Activated CD4-positive, alpha-beta T cell treated with anti-CD3 and anti-CD28 coated beads, Interleukin-2, amount 10 ng/mL, durations not matched to agents 7 days and 5 days (primary cell): ENCODE measurements around the gene HS6ST3. TPM values are rescaled to one million over a fixed set of nuclear protein-coding genes. Genes with fewer than 3 reads are reported as not detected.

Experiments used
- CTCF ChIA-PET: fragments of 350-600 bp; sonication (Branson Sonifier 250); formaldehyde crosslinking; loops from one replicate; lab custom pipeline; 2021; ENCODE audit warnings: antibody characterized with exemption; lab: Charles Lee
- POLR2A ChIA-PET: fragments of 350-600 bp; sonication (Branson Sonifier 250); formaldehyde crosslinking; loops from one replicate; lab custom pipeline; 2021; ENCODE audit warnings: antibody characterized with exemption; lab: Charles Lee
- DNase-seq: peaks from one replicate; pipeline ENCODE4 v3.0.0-alpha.2; 2020
- H3K27ac Mint-ChIP-seq: one replicate; pipeline ENCODE4 v1.8.0; 2021; ENCODE audit warnings: mild to moderate bottlenecking, moderate library complexity, mixed read lengths
- H3K27me3 Mint-ChIP-seq: one replicate; pipeline ENCODE4 v1.8.0; 2021; ENCODE audit warnings: mixed read lengths
- H3K36me3 Mint-ChIP-seq: one replicate; pipeline ENCODE4 v1.8.0; 2021; ENCODE audit warnings: low read depth, mixed read lengths
- H3K4me1 Mint-ChIP-seq: one replicate; pipeline ENCODE4 v1.8.0; 2021; ENCODE audit warnings: mixed read lengths
- H3K4me3 Mint-ChIP-seq: one replicate; pipeline ENCODE4 v1.8.0; 2021; ENCODE audit warnings: mild to moderate bottlenecking, moderate library complexity, mixed read lengths
- H3K9me3 Mint-ChIP-seq: one replicate; pipeline ENCODE4 v1.8.0; 2021; ENCODE audit warnings: mixed read lengths
- total RNA-seq, 2 experiments: library from RNA; stranded (reverse); gene quantifications; one replicate each; pipeline ENCODE4 v1.2.3, GENCODE V29; 2021

Gene HS6ST3
- total RNA-seq, 2 experiments from 2014 or later: not detected

DNA sequence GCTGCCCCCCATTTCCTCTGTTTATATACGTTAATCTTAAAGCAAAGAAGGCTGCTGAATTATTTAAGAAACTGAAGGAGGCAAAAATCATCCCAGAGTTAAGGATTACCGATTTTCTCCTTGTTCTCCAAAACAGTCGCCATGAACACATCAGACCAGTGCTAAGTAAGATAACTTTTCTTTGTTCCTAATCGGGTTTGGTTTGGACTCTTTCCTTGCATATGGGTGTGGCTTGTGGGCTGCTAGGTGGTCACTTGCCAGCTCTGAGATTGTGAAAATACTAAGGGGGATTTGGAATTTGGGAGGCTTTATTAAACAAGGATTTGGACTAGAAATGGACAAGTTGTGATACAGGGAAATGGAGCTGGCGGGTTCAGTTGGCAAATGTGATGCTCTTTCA, 692.3 kb downstream of the HS6ST3 start:
- Mint-ChIP-seq H3K27ac (no peak overlapping the region), H3K27me3 (no peaks in the 10 kb centered on the region), H3K4me3 (no peak overlapping the region), H3K36me3 (no peaks in the 10 kb centered on the region), H3K4me1 (no peaks in the 10 kb centered on the region), H3K9me3 (peaks cover 2% of the 10 kb centered on the region)
- ChIA-PET POLR2A (no interaction called here), CTCF (no interaction called here)
- DNase-seq: no peak

DNA sequence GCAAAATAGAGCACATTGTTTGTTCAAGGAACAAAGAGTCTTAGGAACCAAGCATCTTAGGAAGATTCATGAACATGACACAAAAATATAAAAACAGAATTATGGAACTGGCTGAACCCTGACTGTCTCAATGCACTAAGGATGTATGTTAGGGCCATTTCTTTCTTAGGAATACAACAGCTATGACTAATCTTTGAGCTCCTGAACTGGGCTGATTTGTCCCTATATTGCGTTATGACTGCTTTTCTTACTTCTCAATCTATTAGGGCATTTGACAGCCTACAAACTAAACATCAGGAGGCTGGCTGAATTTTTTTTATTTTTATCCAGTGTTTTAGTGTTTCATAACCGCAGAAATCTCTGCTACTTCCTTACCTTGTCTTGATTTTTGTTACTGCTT, 693.1 kb downstream of the HS6ST3 start:
- no peaks in the 10 kb centered on the region for H3K4me1 Mint-ChIP-seq
- no peak overlapping the region for H3K4me3 Mint-ChIP-seq
- no peaks in the 10 kb centered on the region for H3K27me3 Mint-ChIP-seq
- no peak for DNase-seq
- ChIA-PET CTCF (interaction anchor here (0.6 kb wide), 1 partner anchor 566 kb away, joined by 3 read pairs; no protein-coding TSS in a partner anchor), POLR2A (no interaction called here)
- H3K36me3 Mint-ChIP-seq: no peaks in the 10 kb centered on the region
- peaks cover 2% of the 10 kb centered on the region for H3K9me3 Mint-ChIP-seq
- no peak overlapping the region for H3K27ac Mint-ChIP-seq

DNA sequence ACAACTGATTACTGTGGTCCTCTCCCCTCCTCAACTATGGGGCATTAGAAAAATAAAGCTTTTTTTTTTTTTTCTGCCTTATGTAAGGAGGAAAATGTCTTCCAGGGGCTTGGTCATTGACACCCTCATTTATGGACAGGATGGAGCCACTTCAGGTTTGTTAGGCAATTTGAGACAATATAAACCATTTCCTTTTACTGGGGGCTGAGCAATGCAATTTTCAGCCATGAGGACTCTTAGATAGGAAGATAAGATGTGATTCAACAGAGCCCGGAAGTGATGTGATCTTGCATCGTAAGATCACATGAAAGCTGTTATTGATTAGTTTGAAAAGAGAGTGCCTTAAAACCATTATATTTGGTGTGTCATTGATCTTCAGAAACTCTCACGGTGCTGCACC, 693.6 kb downstream of the HS6ST3 start:
- CTCF ChIA-PET: interaction anchor here (0.6 kb wide), 1 partner anchor 565 kb away, joined by 3 read pairs; no protein-coding TSS in a partner anchor
- Mint-ChIP-seq H3K36me3 (no peaks in the 10 kb centered on the region), H3K4me3 (no peak overlapping the region), H3K9me3 (peaks cover 2% of the 10 kb centered on the region), H3K4me1 (no peaks in the 10 kb centered on the region), H3K27ac (no peak overlapping the region), H3K27me3 (no peaks in the 10 kb centered on the region)
- DNase-seq: no peak
- POLR2A ChIA-PET: no interaction called here

DNA sequence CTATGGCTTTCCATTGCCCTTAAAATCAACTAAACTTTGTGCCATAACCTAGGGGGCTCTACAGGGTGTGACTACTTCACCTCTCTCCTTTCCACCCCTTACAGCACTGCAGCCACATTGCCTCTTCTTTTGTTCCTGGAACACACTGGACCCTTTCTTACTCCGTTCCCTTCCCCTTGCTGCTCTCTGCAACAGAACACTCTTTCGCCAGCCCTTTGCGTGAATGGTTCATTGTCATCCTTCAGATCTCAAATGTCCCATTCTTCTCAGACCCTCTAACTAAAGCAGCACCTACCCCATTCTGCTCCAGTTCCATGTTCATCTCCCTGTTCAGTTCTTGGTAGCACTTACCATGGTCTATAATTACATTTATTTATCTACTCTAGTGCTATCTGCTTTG, 696.1 kb downstream of the HS6ST3 start:
- no peaks in the 10 kb centered on the region for H3K27me3 Mint-ChIP-seq
- H3K4me3 Mint-ChIP-seq: no peak overlapping the region
- H3K27ac Mint-ChIP-seq: no peak overlapping the region
- peaks cover 1% of the 10 kb centered on the region for H3K9me3 Mint-ChIP-seq
- ChIA-PET POLR2A (no interaction called here), CTCF (no interaction called here)
- no peak for DNase-seq
- no peaks in the 10 kb centered on the region for H3K4me1 Mint-ChIP-seq
- H3K36me3 Mint-ChIP-seq: no peaks in the 10 kb centered on the region

DNA sequence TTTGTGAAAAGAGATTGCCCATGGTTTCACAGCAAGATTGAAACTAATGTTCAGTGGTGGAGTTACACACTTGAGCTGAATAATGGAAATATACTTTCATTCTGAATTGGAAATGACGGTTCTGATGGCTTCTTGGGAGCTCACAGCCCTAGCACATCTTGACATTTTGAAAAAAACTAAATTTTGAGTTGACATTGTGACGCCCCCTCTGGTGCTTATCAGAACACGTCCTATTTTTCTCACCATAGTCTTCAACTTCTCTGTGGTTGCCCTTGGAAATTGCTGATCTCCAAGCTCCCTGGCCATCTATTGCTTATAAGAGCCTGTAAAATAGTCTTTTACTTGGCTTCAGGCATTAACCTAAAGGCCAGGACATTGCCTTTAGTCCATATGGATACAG, 702.3 kb downstream of the HS6ST3 start:
- H3K36me3 Mint-ChIP-seq: no peaks in the 10 kb centered on the region
- H3K4me1 Mint-ChIP-seq: no peaks in the 10 kb centered on the region
- H3K27ac Mint-ChIP-seq: no peak overlapping the region
- H3K9me3 Mint-ChIP-seq: peaks cover 4% of the 10 kb centered on the region
- ChIA-PET POLR2A (no interaction called here), CTCF (no interaction called here)
- H3K27me3 Mint-ChIP-seq: no peaks in the 10 kb centered on the region
- DNase-seq: no peak
- no peak overlapping the region for H3K4me3 Mint-ChIP-seq

DNA sequence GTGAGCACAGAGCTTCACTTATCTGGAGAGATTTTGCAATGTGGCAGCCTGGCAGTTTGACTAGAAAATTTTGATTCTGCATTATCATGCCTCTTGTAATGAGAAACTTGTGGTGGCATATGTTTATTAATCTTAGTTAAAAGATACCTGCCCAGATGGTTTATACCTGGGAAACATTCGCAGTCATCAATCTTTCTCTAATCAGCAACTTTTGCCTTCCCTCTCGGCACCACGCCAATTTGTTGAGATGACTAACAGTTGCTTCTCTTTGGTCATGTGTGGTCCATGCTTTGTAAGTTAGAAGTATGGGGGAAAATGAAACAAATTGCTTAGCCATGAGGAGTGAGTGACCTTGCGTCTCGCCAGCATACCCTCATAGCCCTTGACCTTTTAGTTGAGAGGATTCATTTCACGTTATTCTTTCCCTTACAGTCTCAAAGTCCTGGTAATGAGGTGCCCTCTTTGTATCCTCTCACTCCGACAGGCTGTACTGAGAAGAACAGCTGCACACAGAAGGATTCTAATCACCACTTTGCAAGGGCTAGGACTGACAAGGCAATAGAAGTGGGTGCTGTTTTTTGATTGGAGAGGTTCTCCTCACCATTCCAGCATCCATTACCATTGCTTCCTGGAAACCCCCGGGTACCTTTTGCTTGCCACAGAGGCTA, 703.0 kb downstream of the HS6ST3 start:
- Mint-ChIP-seq H3K4me3 (no peak overlapping the region), H3K4me1 (no peaks in the 10 kb centered on the region), H3K27ac (no peak overlapping the region), H3K27me3 (no peaks in the 10 kb centered on the region), H3K9me3 (peaks cover 4% of the 10 kb centered on the region), H3K36me3 (no peaks in the 10 kb centered on the region)
- CTCF ChIA-PET: no interaction called here
- POLR2A ChIA-PET: no interaction called here
- DNase-seq: no peak

DNA sequence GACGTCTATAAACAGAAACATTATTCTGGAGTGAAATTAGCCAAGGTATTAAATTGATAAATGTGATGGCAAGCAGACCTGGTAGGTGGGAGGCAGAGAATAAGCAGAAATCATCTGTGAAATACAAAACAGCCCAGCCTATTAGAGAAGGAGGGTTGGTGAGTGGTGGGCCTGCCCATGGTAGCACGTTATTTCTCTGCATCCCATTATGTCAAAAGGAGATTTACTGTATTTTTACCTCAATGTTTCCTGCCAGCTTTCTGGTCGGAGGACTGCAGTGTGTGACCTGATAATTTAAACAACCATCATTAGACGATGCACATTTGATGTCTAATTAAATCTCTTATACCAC, 703.5 kb downstream of the HS6ST3 start:
- DNase-seq: no peak
- CTCF ChIA-PET: no interaction called here
- Mint-ChIP-seq H3K27me3 (no peaks in the 10 kb centered on the region), H3K4me3 (no peak overlapping the region), H3K36me3 (no peaks in the 10 kb centered on the region), H3K27ac (no peak overlapping the region), H3K9me3 (peaks cover 4% of the 10 kb centered on the region), H3K4me1 (no peaks in the 10 kb centered on the region)
- POLR2A ChIA-PET: no interaction called here

DNA sequence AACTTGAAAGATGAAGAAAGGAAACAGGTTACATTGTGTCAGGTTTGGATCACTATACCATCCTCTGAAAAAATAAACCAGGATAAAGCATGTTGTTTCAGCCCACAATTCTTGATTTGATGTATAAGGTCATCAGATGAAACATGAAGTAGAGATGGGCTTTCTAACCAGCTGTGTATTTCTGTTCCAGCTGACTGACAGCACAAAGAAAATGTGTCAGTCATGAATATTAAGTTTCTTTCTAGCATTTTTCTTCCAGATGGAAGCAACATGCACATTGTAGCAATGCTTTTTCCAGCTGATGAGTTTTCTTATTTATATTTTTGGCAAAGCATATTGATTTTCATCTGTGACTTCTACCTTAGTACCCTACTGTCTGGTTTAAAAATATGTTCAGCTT, 704.8 kb downstream of the HS6ST3 start:
- Mint-ChIP-seq H3K9me3 (peaks cover 4% of the 10 kb centered on the region), H3K36me3 (no peaks in the 10 kb centered on the region), H3K27me3 (no peaks in the 10 kb centered on the region), H3K4me1 (no peaks in the 10 kb centered on the region), H3K27ac (no peak overlapping the region), H3K4me3 (no peak overlapping the region)
- ChIA-PET POLR2A (no interaction called here), CTCF (no interaction called here)
- DNase-seq: no peak

DNA sequence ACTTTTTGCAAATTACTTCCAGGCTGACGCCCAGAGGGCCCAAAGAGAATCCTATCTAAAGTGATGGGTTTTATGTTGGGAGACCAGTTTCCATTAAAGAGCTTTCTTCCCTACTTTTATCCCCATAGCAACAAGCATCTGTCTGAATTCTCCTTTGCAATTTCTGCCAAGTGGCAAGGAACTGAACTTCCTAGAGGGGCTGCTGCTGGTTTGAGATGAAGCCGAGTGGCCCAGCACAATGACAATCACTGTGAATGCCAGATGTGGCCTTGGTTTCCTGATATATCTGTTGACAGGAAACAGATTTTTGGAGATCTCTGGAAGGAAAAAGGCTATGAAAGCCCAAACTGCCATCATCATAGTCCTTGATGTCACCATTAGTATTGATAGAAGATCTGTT, 705.8 kb downstream of the HS6ST3 start:
- CTCF ChIA-PET: no interaction called here
- H3K27me3 Mint-ChIP-seq: no peaks in the 10 kb centered on the region
- no peaks in the 10 kb centered on the region for H3K4me1 Mint-ChIP-seq
- H3K9me3 Mint-ChIP-seq: peaks cover 4% of the 10 kb centered on the region
- no peak overlapping the region for H3K27ac Mint-ChIP-seq
- POLR2A ChIA-PET: no interaction called here
- DNase-seq: no peak
- no peaks in the 10 kb centered on the region for H3K36me3 Mint-ChIP-seq
- no peak overlapping the region for H3K4me3 Mint-ChIP-seq

DNA sequence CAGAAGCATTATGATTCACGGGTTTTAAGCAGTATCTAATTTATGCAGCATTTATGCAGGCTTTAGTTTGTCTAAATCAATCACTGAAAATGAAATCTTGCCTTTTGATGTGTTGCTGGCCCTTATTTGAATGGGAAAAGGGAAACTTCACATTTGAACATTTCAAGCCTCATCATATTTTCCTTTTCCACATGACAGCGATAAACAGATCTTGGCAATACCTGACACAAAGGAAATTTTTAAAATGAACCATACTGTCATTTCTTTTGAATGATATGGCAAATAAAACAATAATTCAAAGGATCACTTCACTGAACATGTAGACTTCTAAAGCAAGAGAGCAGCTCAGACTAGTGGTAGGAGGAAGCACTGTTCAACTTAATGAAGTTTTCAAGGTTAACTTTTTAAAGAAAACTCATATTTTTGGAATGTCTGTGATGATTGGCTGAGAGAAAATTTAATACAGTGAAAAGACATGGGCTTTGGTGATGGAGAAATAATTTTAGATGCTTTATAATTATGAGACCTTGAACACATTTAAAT, 706.3 kb downstream of the HS6ST3 start:
- DNase-seq: no peak
- no peaks in the 10 kb centered on the region for H3K27me3 Mint-ChIP-seq
- POLR2A ChIA-PET: no interaction called here
- CTCF ChIA-PET: no interaction called here
- no peak overlapping the region for H3K27ac Mint-ChIP-seq
- H3K4me1 Mint-ChIP-seq: no peaks in the 10 kb centered on the region
- H3K36me3 Mint-ChIP-seq: no peaks in the 10 kb centered on the region
- peaks cover 1% of the 10 kb centered on the region for H3K9me3 Mint-ChIP-seq
- no peak overlapping the region for H3K4me3 Mint-ChIP-seq

DNA sequence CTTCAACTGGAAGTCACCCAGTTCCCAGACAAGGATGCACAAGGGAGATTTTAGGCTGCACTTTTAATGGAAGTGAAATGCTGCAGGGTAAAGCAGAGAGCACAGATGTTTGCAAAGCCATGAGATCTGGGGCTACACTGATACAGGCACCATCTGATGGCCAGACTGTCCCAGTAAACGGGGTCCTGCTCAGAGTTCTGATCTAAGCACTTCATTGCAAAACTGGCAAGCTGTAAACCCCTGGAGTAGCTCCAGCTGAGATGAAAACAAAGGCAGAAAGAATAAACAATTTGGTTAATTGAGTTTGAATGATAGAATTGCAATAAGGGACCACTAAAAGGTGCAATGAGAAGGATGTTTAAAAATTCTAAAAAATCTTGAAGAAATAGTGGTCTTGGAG, 707.2 kb downstream of the HS6ST3 start:
- H3K4me1 Mint-ChIP-seq: no peaks in the 10 kb centered on the region
- CTCF ChIA-PET: no interaction called here
- POLR2A ChIA-PET: no interaction called here

DNA sequence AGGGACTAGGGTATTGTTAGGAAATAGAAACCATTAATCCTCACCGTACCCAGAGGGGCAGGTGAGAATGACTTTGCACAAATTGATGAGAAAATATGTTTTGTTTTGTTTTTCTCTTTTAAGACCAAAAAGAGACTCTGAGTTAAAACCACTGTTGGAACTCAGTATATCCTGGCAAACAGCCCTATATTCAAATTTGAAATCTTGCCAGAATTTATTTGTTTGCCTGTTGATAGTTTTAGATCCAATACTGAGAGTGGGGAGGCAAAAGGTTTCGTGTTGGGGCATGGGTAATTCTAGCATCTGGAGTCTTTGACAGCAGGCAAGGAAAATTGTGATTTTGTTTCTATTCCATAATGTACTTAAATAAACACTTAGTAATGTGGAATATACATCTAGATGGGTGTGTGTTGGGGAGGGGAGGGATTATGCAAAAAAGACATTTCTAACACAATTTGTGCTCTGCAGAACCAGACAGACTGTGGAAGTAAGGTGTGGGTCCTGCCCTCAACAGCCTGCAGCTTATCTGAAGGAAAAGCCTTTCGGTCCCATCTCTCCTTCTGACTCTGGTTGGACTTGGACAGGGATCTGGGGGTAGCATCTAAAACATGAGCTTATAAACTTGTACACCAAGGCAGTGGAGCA, 713.7 kb downstream of the HS6ST3 start:
- DNase-seq: no peak
- Mint-ChIP-seq H3K9me3 (peaks cover 2% of the 10 kb centered on the region), H3K36me3 (no peaks in the 10 kb centered on the region), H3K4me3 (no peak overlapping the region), H3K27ac (no peak overlapping the region), H3K4me1 (no peaks in the 10 kb centered on the region), H3K27me3 (no peaks in the 10 kb centered on the region)
- ChIA-PET POLR2A (no interaction called here), CTCF (no interaction called here)

More for the DNA sequence above, 707.2 kb downstream of the HS6ST3 start:
- H3K27me3 Mint-ChIP-seq: no peaks in the 10 kb centered on the region
- no peaks in the 10 kb centered on the region for H3K36me3 Mint-ChIP-seq
- no peak overlapping the region for H3K4me3 Mint-ChIP-seq
- no peaks in the 10 kb centered on the region for H3K9me3 Mint-ChIP-seq
- DNase-seq: no peak
- H3K27ac Mint-ChIP-seq: no peak overlapping the region

DNA sequence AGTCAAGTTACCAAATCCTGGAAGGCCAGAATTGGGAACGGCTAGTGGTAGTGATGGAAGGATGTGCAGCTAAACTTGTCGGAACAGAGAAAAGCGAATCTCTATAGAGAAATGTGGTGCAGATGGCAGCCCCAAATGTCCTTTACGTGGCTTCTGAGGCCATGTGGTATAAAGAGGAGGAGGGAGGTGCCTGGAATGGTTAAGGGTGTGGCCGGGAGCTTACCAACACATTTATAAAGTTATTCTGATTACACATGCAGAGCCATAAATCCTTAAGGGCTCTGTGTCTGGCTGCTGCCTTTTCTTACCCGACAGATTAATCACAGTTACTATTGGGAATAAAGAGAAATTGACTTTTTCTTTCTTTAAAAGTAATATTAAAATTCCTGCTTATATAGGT, 714.3 kb downstream of the HS6ST3 start:
- Mint-ChIP-seq H3K9me3 (peaks cover 2% of the 10 kb centered on the region), H3K27me3 (no peaks in the 10 kb centered on the region), H3K4me1 (no peaks in the 10 kb centered on the region), H3K36me3 (no peaks in the 10 kb centered on the region), H3K4me3 (no peak overlapping the region), H3K27ac (no peak overlapping the region)
- ChIA-PET CTCF (no interaction called here), POLR2A (no interaction called here)
- no peak for DNase-seq

DNA sequence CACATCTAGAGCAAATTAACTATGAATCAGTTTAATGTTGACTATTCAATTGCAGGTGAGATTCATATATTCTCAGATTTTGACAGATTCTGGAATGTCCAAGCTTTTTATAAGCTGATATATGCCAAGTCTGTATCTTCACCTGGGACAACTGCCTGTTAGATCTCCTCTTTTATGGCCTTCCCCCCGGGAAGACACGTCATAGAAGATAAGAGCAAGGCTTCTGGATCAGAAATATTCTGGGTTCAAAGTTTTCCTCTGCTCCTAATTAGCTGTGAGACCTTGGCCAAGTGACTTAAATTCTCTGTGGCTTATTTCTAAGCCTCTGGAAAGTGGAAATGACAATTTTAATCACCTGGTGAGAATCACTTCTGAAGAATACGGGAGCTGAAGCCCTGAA, 716.8 kb downstream of the HS6ST3 start:
- POLR2A ChIA-PET: no interaction called here

More for the DNA sequence above, 716.8 kb downstream of the HS6ST3 start:
- no peaks in the 10 kb centered on the region for H3K27me3 Mint-ChIP-seq
- no peak overlapping the region for H3K4me3 Mint-ChIP-seq
- no peak for DNase-seq
- H3K9me3 Mint-ChIP-seq: peaks cover 2% of the 10 kb centered on the region
- no peak overlapping the region for H3K27ac Mint-ChIP-seq
- H3K4me1 Mint-ChIP-seq: no peaks in the 10 kb centered on the region
- CTCF ChIA-PET: no interaction called here
- no peaks in the 10 kb centered on the region for H3K36me3 Mint-ChIP-seq
